Measurements from ENCODE around the gene CTNNA3.

DNA sequence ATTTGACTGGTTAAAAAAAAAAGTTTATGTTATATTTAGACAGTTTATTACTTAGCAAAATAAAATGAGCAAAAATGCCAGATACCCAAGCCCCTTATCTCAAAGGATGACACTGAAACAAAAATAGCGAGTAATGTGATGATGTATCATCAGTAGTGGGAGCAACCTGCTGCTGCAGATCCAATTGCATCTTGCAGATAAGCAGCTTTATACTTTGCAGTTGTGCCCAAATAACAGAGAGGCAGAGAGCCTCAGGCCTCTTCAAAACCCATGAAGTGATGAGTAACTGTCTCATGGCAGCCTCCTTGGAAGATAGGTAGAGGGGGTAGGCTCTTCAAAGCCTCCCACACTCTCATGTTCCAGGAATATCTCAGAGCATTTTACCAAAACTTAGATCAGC, 1238.4 kb downstream of the CTNNA3 start:
- TF ChIP-seq, protein P1, sequence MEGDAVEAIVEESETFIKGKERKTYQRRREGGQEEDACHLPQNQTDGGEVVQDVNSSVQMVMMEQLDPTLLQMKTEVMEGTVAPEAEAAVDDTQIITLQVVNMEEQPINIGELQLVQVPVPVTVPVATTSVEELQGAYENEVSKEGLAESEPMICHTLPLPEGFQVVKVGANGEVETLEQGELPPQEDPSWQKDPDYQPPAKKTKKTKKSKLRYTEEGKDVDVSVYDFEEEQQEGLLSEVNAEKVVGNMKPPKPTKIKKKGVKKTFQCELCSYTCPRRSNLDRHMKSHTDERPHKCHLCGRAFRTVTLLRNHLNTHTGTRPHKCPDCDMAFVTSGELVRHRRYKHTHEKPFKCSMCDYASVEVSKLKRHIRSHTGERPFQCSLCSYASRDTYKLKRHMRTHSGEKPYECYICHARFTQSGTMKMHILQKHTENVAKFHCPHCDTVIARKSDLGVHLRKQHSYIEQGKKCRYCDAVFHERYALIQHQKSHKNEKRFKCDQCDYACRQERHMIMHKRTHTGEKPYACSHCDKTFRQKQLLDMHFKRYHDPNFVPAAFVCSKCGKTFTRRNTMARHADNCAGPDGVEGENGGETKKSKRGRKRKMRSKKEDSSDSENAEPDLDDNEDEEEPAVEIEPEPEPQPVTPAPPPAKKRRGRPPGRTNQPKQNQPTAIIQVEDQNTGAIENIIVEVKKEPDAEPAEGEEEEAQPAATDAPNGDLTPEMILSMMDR (IDR thresholded peaks at IDR 0.05; ENCODE audit: insufficient read depth, low read length, poor library complexity, severe bottlenecking) = no peak
- no peak for TF ChIP-seq EZH2phosphoT487 (conservative IDR thresholded peaks at IDR 0.05; ENCODE audit: low read length)
